A673 (cell line): Measurements from ENCODE around the gene CDC73.
"Not testable (repeated sequence)": the region's sequence is repeated elsewhere in the genome, so short reads cannot be mapped to it uniquely, and the experiment has no call there.

Experiments used
- CTCF ChIP-seq: fragments of 300-800, 200-600 bp; sonication (generic); conservative IDR thresholded peaks from 2 replicates; pipeline ENCODE4 v1.5.1; 2017; ENCODE audit warnings: low read depth, mild to moderate bottlenecking, antibody characterized with exemption, low read length, moderate library complexity, mixed read lengths
- EZH2 ChIP-seq: fragments of 200-600 bp; sonication (generic); IDR thresholded peaks from 2 replicates; pipeline ENCODE4 v1.6.1; 2017; ENCODE audit warnings: borderline replicate concordance, low read depth, mild to moderate bottlenecking, mixed read lengths, antibody characterized with exemption, low read length; ENCODE audit not compliant: poor library complexity, severe bottlenecking

- not testable (repeated sequence) for TF ChIP-seq EZH2, CTCF
Observed at GRCh38 chr1:193288548-193289080, 166.8 kb downstream of the CDC73 start.
